Body of pancreas (tissue), 4 donors: ENCODE measurements around the gene ANKS1B. TPM values are rescaled to one million over a fixed set of nuclear protein-coding genes. Genes with fewer than 3 reads are reported as not detected.
A peak's percentile ranks its signal among the peaks of the same experiment; 100 is the strongest.

Experiments
- ATAC-seq: fragments of 150-250 bp; one replicate; pipeline ENCODE4 v1.9.1; 2016
- DNase-seq, 4 donors: peaks; one replicate each; pipeline ENCODE4 v3.0.0-alpha.2; 2019
- H3K27ac ChIP-seq, 4 donors: fragments of 200-600 bp; sonication (generic); 1 replicate in 3 of 4; 2 replicates in 1 of 4; pipeline versions ENCODE4 v1.5.1 to v1.6.1; 2016 to 2019; ENCODE audit warnings: mild to moderate bottlenecking in 1 of 4, mixed read lengths in 1 of 4, moderate library complexity in 1 of 4
- H3K27me3 ChIP-seq, 2 donors: fragments of 200-600 bp; sonication (generic); one replicate each; pipeline ENCODE4 v1.6.0; 2016; ENCODE audit warnings: mild to moderate bottlenecking in 1 of 2
- H3K36me3 ChIP-seq, 2 donors: fragments of 200-600 bp; sonication (generic); replicated peaks in 1 of 2; 2 replicates each; pipeline ENCODE4 v1.5.1; 2016; ENCODE audit warnings: low read depth in 2 of 2; ENCODE audit not compliant: insufficient read depth in 1 of 2
- H3K4me1 ChIP-seq: fragments of 200-600 bp; sonication (generic); one replicate; pipeline ENCODE4 v1.6.0; 2016
- H3K4me3 ChIP-seq, 2 donors: fragments of 200-600 bp; sonication (generic); 1 replicate in 1 of 2; 2 replicates in 1 of 2; pipeline ENCODE4 v1.5.1; 2016 to 2019
- H3K9me3 ChIP-seq, 3 donors: fragments of 200-600 bp; sonication (generic); 1 replicate in 2 of 3; 2 replicates in 1 of 3; pipeline ENCODE4 v1.5.1; 2016
- POLR2A ChIP-seq, 3 donors: fragments of 450-650 bp; IDR thresholded peaks; one replicate each; pipeline ENCODE4 v1.6.1; 2016; ENCODE audit warnings: antibody characterized with exemption in 3 of 3, mild to moderate bottlenecking in 2 of 3
- whole genome bisulfite sequencing, 2 donors: methylation state at CpG; one replicate each; pipeline ENCODE4 v1.1.5; 2017; 5-methylcytosine and 5-hydroxymethylcytosine counted together
- intact Hi-C: fragments of 100-400 bp; cut with DNase I; formaldehyde crosslinking; loops from one replicate; pipeline ENCODE4 v1.15.1; 2023
- total RNA-seq, 2 donors: library from RNA; depleted of rRNA; stranded (reverse); fragments of >200 nt; gene quantifications; one replicate each; pipeline ENCODE4 v1.1.0, GENCODE V29; 2016
- TF ChIP-seq, protein P1 (sequence below), 7 experiments: fragments of 450-650 bp in 4 of 7; fragments of 200-600 bp in 3 of 7; sonication (generic) in 3 of 7; IDR thresholded peaks; one replicate each; pipeline ENCODE4 v1.5.1; 2016 to 2019; ENCODE audit warnings: antibody characterized with exemption in 7 of 7

The ANKS1B gene
- total RNA-seq, 2 donors from 2014 or later: 2.1 to 10.2 TPM

DNA sequence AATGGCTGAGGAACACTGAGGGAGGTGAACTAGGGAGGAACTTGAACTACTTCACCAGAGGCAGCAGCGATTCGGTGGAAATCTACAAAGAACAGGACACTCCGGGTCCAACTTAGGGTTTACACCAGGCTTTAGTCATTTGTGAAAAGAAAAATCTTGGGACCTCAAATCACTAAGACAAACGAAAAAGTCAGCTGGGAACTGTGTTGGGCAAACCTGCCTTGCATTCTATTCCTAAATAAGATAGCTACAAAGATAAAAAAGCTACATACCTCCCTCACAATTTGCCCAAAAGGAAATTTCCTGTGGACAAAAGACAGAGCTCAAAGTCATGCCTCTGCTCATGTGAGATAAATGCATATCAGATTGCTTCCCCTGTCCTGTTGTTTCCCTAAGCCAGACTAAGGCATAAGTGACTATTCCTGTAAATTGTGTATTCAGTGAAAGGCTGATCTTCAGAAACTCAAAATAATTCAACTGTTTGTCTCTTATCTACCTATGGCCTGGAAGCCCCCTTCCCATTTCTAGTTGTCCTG lies 1233.1 kb downstream of the ANKS1B start:
- no peak for DNase-seq
- no peaks in the 10 kb centered on the region for H3K27me3 ChIP-seq
- intact Hi-C loops: no loop called here
- WGBS, 2 donors: 66 to 75% methylated on average over 4 of the region's 4 CpGs
- no peak for ATAC-seq
- H3K27ac ChIP-seq: no peak overlapping the region
- no peaks in the 10 kb centered on the region for H3K4me1 ChIP-seq
- no peaks in the 10 kb centered on the region for H3K9me3 ChIP-seq
- no peaks in the 10 kb centered on the region for H3K36me3 ChIP-seq
- TF ChIP-seq, protein P1, sequence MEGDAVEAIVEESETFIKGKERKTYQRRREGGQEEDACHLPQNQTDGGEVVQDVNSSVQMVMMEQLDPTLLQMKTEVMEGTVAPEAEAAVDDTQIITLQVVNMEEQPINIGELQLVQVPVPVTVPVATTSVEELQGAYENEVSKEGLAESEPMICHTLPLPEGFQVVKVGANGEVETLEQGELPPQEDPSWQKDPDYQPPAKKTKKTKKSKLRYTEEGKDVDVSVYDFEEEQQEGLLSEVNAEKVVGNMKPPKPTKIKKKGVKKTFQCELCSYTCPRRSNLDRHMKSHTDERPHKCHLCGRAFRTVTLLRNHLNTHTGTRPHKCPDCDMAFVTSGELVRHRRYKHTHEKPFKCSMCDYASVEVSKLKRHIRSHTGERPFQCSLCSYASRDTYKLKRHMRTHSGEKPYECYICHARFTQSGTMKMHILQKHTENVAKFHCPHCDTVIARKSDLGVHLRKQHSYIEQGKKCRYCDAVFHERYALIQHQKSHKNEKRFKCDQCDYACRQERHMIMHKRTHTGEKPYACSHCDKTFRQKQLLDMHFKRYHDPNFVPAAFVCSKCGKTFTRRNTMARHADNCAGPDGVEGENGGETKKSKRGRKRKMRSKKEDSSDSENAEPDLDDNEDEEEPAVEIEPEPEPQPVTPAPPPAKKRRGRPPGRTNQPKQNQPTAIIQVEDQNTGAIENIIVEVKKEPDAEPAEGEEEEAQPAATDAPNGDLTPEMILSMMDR (IDR thresholded peaks at IDR 0.05): no peak
- TF ChIP-seq POLR2A (IDR thresholded peaks at IDR 0.05): no peak
- H3K4me3 ChIP-seq: no peak overlapping the region

DNA sequence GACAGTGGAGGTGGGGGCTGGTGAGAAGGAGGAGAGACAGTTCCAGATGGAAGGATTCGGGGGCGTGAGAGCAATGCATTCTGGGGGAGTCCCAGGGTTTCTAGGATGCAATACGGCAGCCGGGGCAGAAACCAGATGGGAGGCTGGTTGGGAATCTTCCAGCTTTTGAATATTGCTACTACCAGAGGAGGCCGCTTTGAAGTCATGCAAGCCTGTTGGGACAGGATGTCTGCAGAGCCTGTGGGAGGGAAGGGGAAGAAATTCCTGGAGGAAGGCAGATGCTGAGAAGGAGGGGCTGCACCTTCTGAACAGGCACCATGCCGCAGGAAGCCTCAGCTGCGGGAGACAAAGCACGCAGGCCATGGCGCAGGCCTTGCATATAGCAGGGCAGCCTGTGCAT lies 1234.2 kb downstream of the ANKS1B start:
- Histone ChIP-seq H3K4me1 (peaks cover 7% of the 10 kb centered on the region), H3K27ac (no peak overlapping the region), H3K27me3 (peaks cover 0 to 6% of the 10 kb centered on the region in 2 donors), H3K36me3 (no peaks in the 10 kb centered on the region), H3K4me3 (no peak overlapping the region), H3K9me3 (no peaks in the 10 kb centered on the region)
- no peak for ATAC-seq
- intact Hi-C loops: no loop called here
- TF ChIP-seq POLR2A (IDR thresholded peaks at IDR 0.05): no peak
- TF ChIP-seq, protein P1 (IDR thresholded peaks at IDR 0.05): no peak
- no peak for DNase-seq
- 77 to 81% methylated on average over 7 to 9 of the region's 9 CpGs for WGBS, 2 donors

- DNase-seq (no peak), ATAC-seq (no peak)
- TF ChIP-seq, protein P1 (IDR thresholded peaks at IDR 0.05): no peak
- no peak for TF ChIP-seq POLR2A (IDR thresholded peaks at IDR 0.05)
- intact Hi-C loops: no loop called here
- no peak overlapping the region for H3K4me3 ChIP-seq
- WGBS, 2 donors: 75 to 90% methylated on average over 3 of the region's 3 CpGs
- H3K27ac ChIP-seq: no peak overlapping the region
- peaks cover 9% of the 10 kb centered on the region for H3K4me1 ChIP-seq
- peaks cover 0 to 7% of the 10 kb centered on the region in 2 donors for H3K27me3 ChIP-seq
- no peaks in the 10 kb centered on the region for H3K36me3 ChIP-seq
- H3K9me3 ChIP-seq: no peaks in the 10 kb centered on the region
Measured at GRCh38 chr12:98748463-98748862, 1236.3 kb downstream of the ANKS1B start.

- no peaks in the 10 kb centered on the region for H3K9me3 ChIP-seq
- peaks cover 0 to 7% of the 10 kb centered on the region in 2 donors for H3K27me3 ChIP-seq
- peak in 2 of 4 donors; percentile 14 to 30 for DNase-seq
- TF ChIP-seq, protein P1 (IDR thresholded peaks at IDR 0.05): no peak
- no peak for TF ChIP-seq POLR2A (IDR thresholded peaks at IDR 0.05)
- H3K36me3 ChIP-seq: no peaks in the 10 kb centered on the region
- intact Hi-C loops: no loop called here
- H3K4me1 ChIP-seq: peaks cover 9% of the 10 kb centered on the region
- 11 to 32% methylated on average over 37 to 54 of the region's 54 CpGs for WGBS, 2 donors
- H3K4me3 ChIP-seq: peak overlapping the region in 1 of 2 donors; percentile 27
- ATAC-seq: peak; percentile 27
- H3K27ac ChIP-seq: no peak overlapping the region
Measured at GRCh38 chr12:98745578-98746391, 1239.0 kb downstream of the ANKS1B start.
